Sigmoid colon (tissue), 4 donors: ENCODE results near the gene DDOST.

Experiments
- POLR2AphosphoS5 ChIP-seq, 4 donors: sonication (generic); formaldehyde crosslinking; IDR thresholded peaks; one replicate each; pipeline ENCODE4 v1.6.1; 2017; ENCODE audit warnings: antibody characterized with exemption in 4 of 4
- TF ChIP-seq, protein P1 (sequence below), 4 experiments: fragments of 450-650 bp in 3 of 4; fragments of 200-600 bp in 1 of 4; IDR thresholded peaks; one replicate each; pipeline ENCODE4 v1.5.1; 2016 to 2019; ENCODE audit warnings: antibody characterized with exemption in 4 of 4, mild to moderate bottlenecking in 3 of 4, moderate library complexity in 2 of 4

DNA sequence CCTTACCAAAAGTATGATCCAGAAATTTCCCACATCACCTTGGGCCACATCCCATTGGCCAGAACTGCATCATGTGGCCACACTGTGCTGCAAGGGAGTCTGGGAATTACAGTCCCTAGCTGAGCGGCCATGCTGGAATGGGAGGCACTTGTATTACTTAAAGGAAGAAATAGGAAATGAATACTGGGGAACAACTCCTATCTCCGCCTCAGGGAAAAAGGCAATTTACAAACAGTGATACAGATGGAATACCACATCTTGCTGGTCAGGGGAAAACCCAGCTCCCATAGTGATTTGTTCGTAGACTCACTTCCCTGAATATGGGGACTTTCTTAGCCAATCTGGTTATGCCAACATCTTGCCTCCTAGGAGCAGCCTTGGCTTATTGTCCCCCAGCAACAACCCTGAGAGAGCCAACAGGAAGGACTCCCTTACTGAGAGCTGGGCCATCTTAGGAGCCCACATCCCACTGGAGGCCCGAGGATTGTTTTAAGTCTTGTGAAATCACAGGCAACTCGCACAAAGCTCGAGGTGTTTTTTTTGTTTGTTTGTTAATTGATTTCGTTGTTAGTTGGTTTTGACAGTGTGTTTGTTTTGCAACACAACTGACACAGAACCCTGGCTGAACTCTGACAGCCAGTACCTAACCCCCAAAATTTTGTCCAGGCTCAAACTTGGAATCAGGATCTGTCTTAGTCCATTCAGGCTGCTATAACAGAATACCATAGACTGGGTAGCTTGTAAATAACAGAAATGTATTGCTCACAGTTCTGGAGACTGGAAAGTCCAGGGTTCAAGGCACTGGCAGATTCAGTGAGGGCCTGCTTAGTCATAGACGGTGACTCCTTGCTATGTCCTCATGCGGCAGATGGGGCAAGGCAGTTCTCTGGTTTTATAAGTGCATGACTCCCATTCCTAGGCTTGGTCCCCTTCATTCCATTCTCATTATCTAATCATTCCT is 57.4 kb downstream of the DDOST start:
- TF ChIP-seq, protein P1, sequence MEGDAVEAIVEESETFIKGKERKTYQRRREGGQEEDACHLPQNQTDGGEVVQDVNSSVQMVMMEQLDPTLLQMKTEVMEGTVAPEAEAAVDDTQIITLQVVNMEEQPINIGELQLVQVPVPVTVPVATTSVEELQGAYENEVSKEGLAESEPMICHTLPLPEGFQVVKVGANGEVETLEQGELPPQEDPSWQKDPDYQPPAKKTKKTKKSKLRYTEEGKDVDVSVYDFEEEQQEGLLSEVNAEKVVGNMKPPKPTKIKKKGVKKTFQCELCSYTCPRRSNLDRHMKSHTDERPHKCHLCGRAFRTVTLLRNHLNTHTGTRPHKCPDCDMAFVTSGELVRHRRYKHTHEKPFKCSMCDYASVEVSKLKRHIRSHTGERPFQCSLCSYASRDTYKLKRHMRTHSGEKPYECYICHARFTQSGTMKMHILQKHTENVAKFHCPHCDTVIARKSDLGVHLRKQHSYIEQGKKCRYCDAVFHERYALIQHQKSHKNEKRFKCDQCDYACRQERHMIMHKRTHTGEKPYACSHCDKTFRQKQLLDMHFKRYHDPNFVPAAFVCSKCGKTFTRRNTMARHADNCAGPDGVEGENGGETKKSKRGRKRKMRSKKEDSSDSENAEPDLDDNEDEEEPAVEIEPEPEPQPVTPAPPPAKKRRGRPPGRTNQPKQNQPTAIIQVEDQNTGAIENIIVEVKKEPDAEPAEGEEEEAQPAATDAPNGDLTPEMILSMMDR (IDR thresholded peaks at IDR 0.05) = no peak
- no peak for TF ChIP-seq POLR2AphosphoS5 (IDR thresholded peaks at IDR 0.05)
